CD4-positive, alpha-beta T cell treated with Interleukin-17A for 1 hour (primary cell): ENCODE results near the gene PRRT4.

Experiments
- DNase-seq: peaks from one replicate; pipeline ENCODE4 v3.0.0-alpha.2; 2020

PRRT4 gene

GRCh38 chr7:128361411-128362379, at the start of gene PRRT4:
Gene PRRT4 (minus strand): TSS chr7:128361690.
- peak; percentile 58 for DNase-seq

DNA sequence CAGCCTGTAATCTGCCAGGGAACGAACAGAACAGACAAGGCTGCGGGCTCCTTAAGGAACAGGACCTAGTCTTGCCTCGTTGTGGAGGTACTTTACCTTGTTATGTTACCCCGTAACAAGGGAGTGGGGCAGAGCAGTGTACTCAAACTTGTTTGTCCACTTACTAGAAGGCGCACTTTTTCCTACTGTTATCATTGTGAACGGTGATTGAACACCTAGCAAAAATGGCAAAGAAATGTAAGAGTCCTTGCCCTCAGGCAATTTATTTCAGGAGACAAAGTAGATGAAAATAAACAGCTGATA, 48.9 kb upstream of the PRRT4 start:
- no peak for DNase-seq

DNA sequence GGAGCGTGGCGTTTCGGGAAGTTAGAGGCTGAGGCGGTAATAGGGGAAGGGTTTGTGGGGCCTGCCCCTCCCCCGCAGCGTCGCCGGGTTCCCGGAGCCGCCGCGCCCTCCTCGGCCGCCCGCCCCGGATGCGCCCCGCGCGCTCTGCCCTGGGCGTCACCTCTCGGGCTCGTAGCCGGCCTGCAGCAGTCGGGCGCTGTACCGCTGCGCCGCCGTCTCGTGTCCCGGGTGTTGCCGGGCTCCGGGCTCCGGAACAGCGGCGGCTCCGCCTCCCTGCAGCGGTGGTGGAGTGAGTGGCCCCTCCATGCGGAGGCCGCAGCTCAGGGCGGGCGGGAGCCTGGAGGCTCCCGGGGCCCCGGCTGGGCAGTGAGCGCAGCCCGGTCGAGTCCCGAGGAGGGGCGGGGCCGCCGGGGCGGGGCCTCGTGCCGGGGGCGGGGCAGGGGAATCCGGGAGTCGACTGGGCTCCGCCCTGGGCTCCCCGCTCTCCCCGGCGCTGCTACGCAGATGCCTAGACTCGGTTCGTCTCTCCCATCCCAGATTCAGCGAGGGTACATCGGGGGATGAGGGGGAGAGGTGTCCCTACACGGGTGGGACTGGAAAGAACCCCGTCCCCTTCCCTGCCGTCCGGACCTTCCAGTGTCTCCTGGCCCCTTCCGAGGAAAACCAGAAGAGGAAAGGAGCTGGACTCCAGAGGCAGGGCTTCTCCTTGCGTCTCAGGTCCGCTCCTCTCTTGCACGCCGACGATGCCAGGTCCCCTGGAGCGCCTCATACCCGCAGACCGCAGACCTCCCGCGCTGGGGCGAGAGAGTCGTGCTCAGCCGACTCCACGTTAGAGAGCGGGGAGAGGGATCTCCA, 48.3 kb upstream of the PRRT4 start, which contains the start of gene IMPDH1:
TSS of gene IMPDH1 (minus strand) at position 387 of the 855 bp plus-strand sequence. CDS start at position 306, 81 bp downstream.
- DNase-seq: peak; percentile 86

DNA sequence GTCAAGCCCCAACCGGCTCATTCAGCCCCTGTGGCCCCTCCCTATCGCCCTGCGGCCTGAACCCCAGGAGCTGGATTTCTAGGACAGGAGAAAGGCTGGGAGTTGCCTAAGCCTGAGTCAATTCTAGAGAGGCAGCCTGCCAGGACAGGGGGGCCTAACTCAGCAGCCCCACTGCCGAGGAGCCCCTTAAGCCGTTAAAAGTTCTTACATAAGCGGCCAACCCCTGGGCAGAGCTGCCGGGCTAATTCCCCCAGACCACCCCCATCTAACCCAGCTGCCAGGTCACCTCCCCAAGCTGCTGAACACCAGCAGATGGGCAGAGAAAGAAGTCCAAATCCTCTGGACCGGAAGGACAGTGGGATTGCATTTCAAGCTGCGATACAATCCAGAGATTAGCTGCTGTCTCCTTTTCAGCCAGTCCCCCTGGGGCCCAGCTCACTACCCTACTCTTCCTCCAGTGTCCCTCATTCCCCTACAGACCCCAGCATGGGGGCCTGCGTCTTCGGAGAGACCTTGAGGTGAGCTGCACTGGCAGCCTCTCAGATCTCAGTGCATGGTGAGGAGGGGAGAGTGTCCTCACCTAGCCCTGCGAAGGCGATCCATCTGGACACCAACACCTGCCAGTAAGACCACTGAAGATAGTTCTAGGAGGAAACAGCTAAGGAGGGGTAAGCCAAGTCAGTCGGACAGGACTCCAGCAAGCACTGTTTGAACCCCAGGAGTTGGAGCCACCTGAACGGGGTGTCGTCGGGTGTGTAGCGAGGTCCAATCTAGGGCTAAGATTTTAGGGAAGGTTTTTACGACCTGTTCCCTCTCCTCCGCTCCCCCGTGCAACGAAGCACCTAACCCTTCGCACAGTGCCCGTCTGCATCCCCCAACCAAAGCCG, 47.5 kb upstream of the PRRT4 start:
- DNase-seq: no peak

DNA sequence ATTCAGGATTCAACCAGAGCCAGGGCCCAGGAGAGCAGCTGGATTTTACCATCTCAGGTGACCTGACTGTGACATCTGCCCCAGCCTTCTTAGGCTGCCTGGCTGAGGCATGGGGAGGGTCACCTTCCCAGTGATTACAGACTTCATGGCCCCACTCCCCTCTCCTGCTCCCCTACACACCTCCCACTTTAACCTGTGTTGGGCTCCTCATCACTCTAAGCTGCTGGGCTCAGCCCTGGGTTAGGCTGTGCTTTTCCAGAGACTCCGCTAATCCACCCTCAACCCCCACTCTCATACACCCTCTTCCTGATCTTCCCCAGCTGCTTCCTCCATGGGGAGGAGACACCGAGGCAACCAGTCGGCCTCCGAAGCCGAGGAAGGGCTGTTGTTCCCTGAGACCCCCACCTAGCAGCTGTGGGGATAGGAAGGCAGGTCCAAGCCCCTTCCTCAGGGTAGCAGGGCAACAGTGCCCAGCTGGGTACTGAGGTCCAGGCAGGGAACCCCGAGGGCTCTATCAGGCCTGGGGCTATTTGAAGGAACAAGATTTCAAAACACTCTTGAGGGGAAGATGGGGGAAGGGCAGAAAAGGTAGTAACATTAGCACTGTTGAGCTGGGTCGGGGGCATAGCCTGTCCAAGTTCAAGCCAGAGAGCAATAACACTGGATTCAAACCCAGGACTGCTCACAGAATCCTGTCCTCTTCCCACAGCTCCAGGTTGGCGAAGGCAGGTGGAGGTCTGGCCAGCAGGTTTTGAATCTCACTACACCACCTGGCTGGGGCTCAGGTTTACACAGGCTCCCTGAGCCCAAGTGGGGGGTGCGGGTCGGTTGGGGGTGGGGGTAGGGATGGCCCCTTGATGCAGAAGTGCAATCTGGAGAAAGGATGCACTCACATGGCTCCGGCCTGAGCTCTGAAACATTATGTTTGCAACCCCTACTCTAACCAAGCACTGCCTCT, 46.5 kb upstream of the PRRT4 start:
- no peak for DNase-seq

- DNase-seq: no peak
These were observed 45.7 kb upstream of the PRRT4 start for GRCh38 chr7:128407233-128407589.

GRCh38 chr7:128406314-128407232, 45.1 kb upstream of the PRRT4 start:
- DNase-seq: no peak

GRCh38 chr7:128405471-128406313, 44.2 kb upstream of the PRRT4 start:
- DNase-seq: peak; percentile 69

DNA sequence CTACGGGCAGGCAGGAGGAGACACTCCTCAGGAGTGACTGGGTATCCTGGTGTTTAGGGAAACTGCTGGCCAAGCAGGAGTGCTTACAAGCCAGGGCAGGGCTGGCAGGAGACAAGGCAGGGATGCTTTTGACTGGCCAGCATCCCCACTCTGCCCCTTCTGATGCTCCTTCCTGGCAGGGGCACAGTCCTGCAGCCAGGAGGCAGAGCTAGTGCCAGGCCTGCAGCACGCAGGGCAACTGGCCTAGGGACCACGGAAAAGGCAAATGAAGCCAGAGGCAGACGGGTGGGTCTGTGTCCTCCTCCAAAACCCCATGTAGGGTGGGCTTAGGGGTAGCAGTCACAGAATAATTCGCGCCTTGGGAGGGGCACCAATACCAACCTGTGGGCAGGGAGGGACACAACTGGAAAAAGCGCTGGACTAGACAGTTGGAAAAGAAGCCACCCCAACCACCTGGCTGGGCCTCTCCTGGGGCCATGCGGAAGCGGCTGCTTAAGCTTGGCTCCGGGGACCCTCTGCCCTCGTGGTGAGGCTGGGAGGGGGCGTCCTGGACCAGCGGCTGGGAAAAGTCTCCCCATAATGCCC, 43.5 kb upstream of the PRRT4 start:
- DNase-seq: no peak

DNA sequence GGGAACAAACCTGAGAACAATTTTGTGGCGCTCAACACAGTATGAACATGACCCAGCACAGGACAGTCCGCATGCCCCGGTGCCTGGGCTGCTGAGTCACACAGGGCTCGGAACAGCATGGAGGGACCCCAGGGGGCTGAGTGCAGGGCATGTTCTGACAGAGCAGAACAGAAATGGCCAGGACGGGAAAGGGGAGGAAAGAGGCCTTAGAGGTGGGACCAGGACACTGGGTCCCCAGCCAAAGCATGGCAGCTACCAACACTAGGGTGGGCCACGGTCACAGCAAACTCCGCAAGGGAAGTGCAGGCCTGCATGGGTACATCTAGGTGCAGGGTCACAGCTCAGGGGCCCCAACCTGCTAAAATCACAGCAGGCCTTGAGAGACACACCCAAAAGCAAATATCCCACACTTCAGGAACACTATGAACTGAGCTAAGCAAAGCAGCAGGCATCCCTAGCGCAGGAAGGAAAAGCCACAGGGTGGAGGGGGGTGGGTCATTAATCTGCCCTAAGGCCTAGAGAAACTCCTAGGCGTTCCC, 42.7 kb upstream of the PRRT4 start:
- DNase-seq: no peak

GRCh38 chr7:128403676-128404075, 42.2 kb upstream of the PRRT4 start:
- DNase-seq: no peak

- no peak for DNase-seq
These were observed 40.9 kb upstream of the PRRT4 start for GRCh38 chr7:128402356-128402755.

DNA sequence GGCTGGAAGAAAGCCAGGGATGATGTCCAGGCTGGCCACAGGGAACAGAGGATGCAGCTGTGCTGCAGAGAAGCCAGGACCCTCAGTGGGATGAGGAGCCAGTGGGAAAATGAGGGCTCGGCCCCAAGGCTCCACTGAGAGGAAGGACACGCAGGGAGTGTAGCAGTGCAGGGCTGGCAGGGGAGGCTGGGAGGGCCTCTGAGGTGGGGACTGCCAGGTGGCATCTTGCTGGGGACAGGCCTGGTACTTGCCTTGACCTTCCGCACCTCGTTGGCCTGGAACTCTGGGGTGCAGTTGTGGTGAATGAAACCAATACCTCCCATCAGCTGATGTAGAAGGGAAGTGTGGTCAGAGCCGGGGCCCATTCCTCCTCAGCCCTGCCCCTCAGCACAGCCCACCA, 39.1 kb upstream of the PRRT4 start:
- DNase-seq: no peak

GRCh38 chr7:128399991-128400390, 38.5 kb upstream of the PRRT4 start:
- no peak for DNase-seq

GRCh38 chr7:128398841-128399135, 37.3 kb upstream of the PRRT4 start:
- no peak for DNase-seq

- DNase-seq: peak; percentile 39
These were observed 36.7 kb upstream of the PRRT4 start for GRCh38 chr7:128398016-128398840.

- no peak for DNase-seq
These were observed 34.9 kb upstream of the PRRT4 start for GRCh38 chr7:128396357-128396756.

DNA sequence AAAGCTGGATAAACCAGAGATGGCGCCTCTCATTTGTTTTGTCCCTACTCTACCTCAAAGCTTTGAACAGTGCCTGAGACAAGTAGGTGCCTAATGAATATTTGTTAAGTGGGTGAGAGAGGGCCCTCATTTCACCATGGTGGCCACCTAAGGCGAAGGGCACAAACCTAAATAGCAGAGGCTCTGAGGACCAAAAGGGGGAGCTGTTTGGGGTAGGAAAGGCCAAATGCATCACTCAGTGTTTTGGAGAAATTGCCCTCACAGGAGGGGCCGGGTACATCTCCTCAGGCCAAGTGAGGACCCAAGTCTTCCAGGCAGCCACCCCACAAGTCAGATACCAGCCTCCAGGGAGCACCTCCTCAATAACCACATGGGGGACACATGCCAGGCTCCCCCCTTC, 34.3 kb upstream of the PRRT4 start:
- no peak for DNase-seq
